Measurements from ENCODE around the gene MAPK8IP3.
"Not testable (repeated sequence)": the region's sequence is repeated elsewhere in the genome, so short reads cannot be mapped to it uniquely, and the experiment has no call there.

The MAPK8IP3 gene

GRCh38 chr16:1787322-1788094 is 81.5 kb downstream of the MAPK8IP3 start:
- no peak for DNase-seq (ENCODE audit: low spot score)

- no peak for DNase-seq (ENCODE audit: low spot score)
These were observed 82.2 kb downstream of the MAPK8IP3 start for GRCh38 chr16:1788095-1788707.

- no peak for DNase-seq (ENCODE audit: low spot score)
These were observed 82.7 kb downstream of the MAPK8IP3 start for GRCh38 chr16:1788708-1789100.

- DNase-seq (ENCODE audit: low spot score) = no peak
These were observed 83.6 kb downstream of the MAPK8IP3 start for GRCh38 chr16:1789643-1790045.

GRCh38 chr16:1790261-1790610 is 84.2 kb downstream of the MAPK8IP3 start:
- no peak for DNase-seq (ENCODE audit: low spot score)

GRCh38 chr16:1790611-1791255 is 84.7 kb downstream of the MAPK8IP3 start:
- no peak for DNase-seq (ENCODE audit: low spot score)

GRCh38 chr16:1791256-1791942 is 85.4 kb downstream of the MAPK8IP3 start:
- DNase-seq (ENCODE audit: low spot score) = no peak

GRCh38 chr16:1791943-1792812 is 86.2 kb downstream of the MAPK8IP3 start:
- no peak for DNase-seq (ENCODE audit: low spot score)

- DNase-seq (ENCODE audit: low spot score) = no peak
These were observed 87.0 kb downstream of the MAPK8IP3 start for GRCh38 chr16:1792836-1793577.

- DNase-seq (ENCODE audit: low spot score) = no peak
These were observed 87.7 kb downstream of the MAPK8IP3 start, which contains the start of gene IGFALS for GRCh38 chr16:1793578-1794220. Gene IGFALS, minus strand, starts transcription at chr16:1793705. Its CDS starts 53 bp downstream, at chr16:1793652.

- DNase-seq (ENCODE audit: low spot score) = no peak
These were observed 88.4 kb downstream of the MAPK8IP3 start for GRCh38 chr16:1794221-1794871.

GRCh38 chr16:1794908-1795666 is 89.1 kb downstream of the MAPK8IP3 start:
- DNase-seq (ENCODE audit: low spot score) = no peak

GRCh38 chr16:1799263-1799662 is 93.3 kb downstream of the MAPK8IP3 start:
- DNase-seq (ENCODE audit: low spot score) = not testable (repeated sequence)

GRCh38 chr16:1800701-1801100 is 94.7 kb downstream of the MAPK8IP3 start:
- no peak for DNase-seq (ENCODE audit: low spot score)

- no peak for DNase-seq (ENCODE audit: low spot score)
These were observed 101.6 kb downstream of the MAPK8IP3 start for GRCh38 chr16:1807626-1808025.

- no peak for DNase-seq (ENCODE audit: low spot score)
These were observed 102.7 kb downstream of the MAPK8IP3 start for GRCh38 chr16:1808691-1809090.

GRCh38 chr16:1809281-1809801 is 103.3 kb downstream of the MAPK8IP3 start:
- DNase-seq (ENCODE audit: low spot score) = no peak

- no peak for DNase-seq (ENCODE audit: low spot score)
These were observed 104.1 kb downstream of the MAPK8IP3 start for GRCh38 chr16:1810106-1810505.

- no peak for DNase-seq (ENCODE audit: low spot score)
These were observed 104.5 kb downstream of the MAPK8IP3 start for GRCh38 chr16:1810536-1810935.
